Hippocampal formation (tissue), 2 donors: ENCODE data around the gene EIF2AK3.
"Not testable (repeated sequence)": the region's sequence is repeated elsewhere in the genome, so short reads cannot be mapped to it uniquely, and the experiment has no call there.

Source experiments
- DNase-seq, 2 donors: peaks; one replicate each; lab custom pipeline; 2025; lab: John Stamatoyannopoulos, UW

Gene EIF2AK3

GRCh38 chr2:88636026-88636425, 8.8 kb upstream of the EIF2AK3 start:
- DNase-seq, result no peak

GRCh38 chr2:88632569-88632968, 5.3 kb upstream of the EIF2AK3 start:
- DNase-seq, result no peak

GRCh38 chr2:88628571-88628939, 1.3 kb upstream of the EIF2AK3 start:
- no peak for DNase-seq

- DNase-seq, result no peak
Measured at GRCh38 chr2:88627856-88628570, 749 bp upstream of the EIF2AK3 start.

- DNase-seq, result no peak
Measured at GRCh38 chr2:88626171-88627054, 851 bp downstream of the EIF2AK3 start.

GRCh38 chr2:88624477-88624876, 2.8 kb downstream of the EIF2AK3 start:
- no peak for DNase-seq

- DNase-seq, result not testable (repeated sequence)
Measured at GRCh38 chr2:88623831-88624465, 3.3 kb downstream of the EIF2AK3 start.

- no peak for DNase-seq
Measured at GRCh38 chr2:88622307-88622706, 5.0 kb downstream of the EIF2AK3 start.

GRCh38 chr2:88621432-88621831, 5.8 kb downstream of the EIF2AK3 start:
- no peak for DNase-seq

- DNase-seq, result no peak
Measured at GRCh38 chr2:88620015-88620414, 7.2 kb downstream of the EIF2AK3 start.

- no peak for DNase-seq
Measured at GRCh38 chr2:88615822-88616221, 11.4 kb downstream of the EIF2AK3 start.

GRCh38 chr2:88614497-88615157, 12.6 kb downstream of the EIF2AK3 start:
- no peak for DNase-seq

GRCh38 chr2:88613921-88614320, 13.3 kb downstream of the EIF2AK3 start:
- DNase-seq, result no peak

- no peak for DNase-seq
Measured at GRCh38 chr2:88608184-88608583, 19.1 kb downstream of the EIF2AK3 start.

- no peak for DNase-seq
Measured at GRCh38 chr2:88607416-88607815, 19.8 kb downstream of the EIF2AK3 start.

- no peak for DNase-seq
Measured at GRCh38 chr2:88606371-88607030, 20.8 kb downstream of the EIF2AK3 start.

GRCh38 chr2:88603146-88603545, 24.1 kb downstream of the EIF2AK3 start:
- no peak for DNase-seq

GRCh38 chr2:88602022-88602421, 25.2 kb downstream of the EIF2AK3 start:
- no peak for DNase-seq

- DNase-seq, result no peak
Measured at GRCh38 chr2:88601286-88601685, 26.0 kb downstream of the EIF2AK3 start.

- DNase-seq, result peak in 1 of 2 donors; percentile 27
Measured at GRCh38 chr2:88600038-88600465, 27.2 kb downstream of the EIF2AK3 start.

GRCh38 chr2:88599527-88599926, 27.7 kb downstream of the EIF2AK3 start:
- DNase-seq, result no peak

- DNase-seq, result no peak
Measured at GRCh38 chr2:88597168-88597567, 30.1 kb downstream of the EIF2AK3 start.
